HG03139 (cell line): ENCODE data around the gene DCDC2C.
A peak's percentile ranks its signal among the peaks of the same experiment; 100 is the strongest.

Experiments
- ATAC-seq: cut with Tn5 transposase; IDR thresholded peaks from one replicate; pipeline ENCODE4 v1.9.1; 2021; ENCODE audit not compliant: unreplicated experiment

Gene DCDC2C

DNA sequence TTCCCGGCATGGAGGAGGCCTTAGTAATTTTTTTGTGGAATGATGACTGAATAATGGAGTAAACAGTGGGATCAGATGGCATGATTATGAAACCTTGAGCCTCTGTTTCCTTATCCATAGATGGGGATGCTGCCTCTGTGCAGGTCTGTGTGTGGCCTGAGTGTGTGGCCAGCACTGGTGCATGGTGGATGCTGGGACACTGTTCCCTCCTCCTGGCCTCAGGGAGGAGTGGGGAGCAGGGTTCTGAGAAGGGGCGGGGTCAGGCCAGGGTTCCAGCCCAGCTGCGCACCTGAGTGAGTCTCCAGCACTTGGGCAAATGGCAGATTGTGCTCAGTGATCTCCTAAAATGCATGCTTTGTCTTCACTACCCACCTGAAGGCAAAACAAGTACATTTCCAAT, 66.4 kb downstream of the DCDC2C start:
- ATAC-seq = no peak

DNA sequence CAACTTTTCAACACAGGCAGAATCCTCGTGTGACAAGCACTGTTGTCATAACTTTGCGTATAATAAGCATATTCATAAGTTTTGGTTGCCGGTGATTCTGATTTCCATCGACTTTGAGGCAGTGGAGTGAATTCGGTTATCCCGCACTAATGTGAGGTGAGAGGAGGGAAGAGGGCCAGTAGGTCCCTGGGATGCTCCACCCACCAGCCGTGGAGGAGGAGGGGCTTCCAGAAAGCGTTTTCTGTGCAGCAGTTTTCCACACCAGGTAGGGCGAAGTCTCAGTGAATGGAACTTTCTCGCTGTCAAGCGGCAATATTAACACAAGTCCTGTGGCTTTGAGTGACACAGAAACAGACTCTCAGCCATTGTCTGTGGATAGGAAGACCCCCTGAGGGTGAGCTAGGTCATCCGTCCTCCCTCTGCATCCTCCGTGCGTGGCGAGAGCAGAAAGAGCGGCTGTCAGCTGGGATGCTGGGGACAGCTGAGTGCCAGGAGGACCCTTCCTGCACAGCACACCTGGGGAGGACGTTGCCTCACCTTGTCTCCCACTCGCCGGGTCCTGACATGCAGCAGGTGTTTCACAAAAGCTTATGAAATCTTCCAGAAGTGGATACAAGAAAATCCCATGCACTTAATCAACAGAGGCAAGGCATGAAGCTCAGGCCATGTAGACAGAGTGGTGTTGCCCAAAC, 67.5 kb downstream of the DCDC2C start:
- no peak for ATAC-seq

DNA sequence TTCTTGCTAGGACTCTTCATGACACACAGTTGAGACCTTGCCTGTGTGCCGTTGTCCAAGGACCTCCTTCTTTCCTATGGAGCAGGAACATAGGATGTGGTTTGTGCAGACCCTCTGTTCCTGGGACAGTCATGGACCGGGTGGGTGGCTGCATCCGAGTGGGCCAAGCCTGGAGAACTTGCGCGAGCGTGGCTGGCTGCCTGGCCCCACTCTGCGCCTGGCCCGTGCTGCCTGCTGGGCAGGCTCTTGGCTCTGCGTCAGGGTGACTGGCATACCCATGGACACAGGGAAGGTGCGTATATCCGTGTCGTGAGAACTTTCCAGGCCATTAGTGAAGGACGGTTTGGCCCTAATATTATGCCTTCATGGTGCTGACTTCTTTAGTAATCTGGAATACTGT, 68.2 kb downstream of the DCDC2C start:
- no peak for ATAC-seq

DNA sequence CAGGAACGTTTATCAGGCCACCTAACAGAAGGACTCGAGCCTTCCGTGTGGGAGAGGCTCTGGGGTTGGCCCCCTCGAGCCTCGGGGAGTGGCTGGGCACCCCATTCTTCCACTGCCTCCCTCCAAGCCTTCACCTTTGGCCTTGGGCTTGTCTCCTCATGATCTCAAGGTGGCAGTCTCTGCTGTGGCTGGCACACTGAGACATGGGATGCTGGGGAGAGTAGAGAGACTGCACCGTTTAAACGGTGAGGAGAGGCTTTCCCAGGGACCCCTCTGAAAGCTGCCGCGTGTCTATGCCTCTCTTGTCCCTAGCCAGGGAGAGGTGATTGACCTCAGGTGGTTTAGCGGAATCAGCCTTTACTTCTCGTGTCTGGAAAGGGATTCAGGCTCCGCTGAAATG, 71.0 kb downstream of the DCDC2C start:
- no peak for ATAC-seq

DNA sequence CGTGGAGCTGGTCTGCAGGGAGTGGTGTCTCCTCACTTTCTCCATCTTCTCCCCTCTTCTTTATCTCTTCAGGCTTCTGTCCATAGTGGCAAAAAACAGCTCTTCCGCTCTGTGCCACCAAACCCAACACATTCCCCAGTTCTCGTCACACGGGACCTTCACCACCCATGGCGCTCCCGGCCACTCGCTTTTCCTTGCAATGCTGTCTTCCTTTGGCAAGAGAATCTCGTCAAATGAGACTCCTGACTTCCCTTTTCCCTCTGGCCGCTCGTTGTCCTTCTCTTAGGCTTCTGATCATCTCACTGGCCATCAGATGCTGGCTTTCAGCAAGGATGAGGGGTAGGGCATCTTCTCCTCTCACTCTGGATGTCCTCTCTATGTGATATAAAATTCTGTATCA, 72.9 kb downstream of the DCDC2C start:
- ATAC-seq = no peak

DNA sequence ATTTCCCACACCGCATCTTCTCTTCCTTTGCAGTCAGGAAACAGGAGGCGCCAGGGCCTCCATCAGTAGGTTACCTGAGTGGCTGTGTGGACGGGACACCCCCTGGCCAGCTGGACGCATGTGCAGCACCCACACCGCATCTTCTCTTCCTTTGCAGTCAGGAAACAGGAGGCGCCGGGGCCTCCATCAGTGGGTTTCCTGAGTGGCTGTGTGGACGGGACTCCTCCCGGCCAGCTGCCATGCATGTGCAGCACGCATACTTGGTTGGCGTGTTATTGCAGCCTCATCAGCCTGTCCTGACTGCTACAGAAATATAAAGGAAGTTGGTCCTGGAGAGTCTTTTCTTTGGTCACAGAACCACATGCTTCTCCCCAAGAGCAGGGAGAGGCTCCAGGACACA, 74.6 kb downstream of the DCDC2C start:
- ATAC-seq = no peak

DNA sequence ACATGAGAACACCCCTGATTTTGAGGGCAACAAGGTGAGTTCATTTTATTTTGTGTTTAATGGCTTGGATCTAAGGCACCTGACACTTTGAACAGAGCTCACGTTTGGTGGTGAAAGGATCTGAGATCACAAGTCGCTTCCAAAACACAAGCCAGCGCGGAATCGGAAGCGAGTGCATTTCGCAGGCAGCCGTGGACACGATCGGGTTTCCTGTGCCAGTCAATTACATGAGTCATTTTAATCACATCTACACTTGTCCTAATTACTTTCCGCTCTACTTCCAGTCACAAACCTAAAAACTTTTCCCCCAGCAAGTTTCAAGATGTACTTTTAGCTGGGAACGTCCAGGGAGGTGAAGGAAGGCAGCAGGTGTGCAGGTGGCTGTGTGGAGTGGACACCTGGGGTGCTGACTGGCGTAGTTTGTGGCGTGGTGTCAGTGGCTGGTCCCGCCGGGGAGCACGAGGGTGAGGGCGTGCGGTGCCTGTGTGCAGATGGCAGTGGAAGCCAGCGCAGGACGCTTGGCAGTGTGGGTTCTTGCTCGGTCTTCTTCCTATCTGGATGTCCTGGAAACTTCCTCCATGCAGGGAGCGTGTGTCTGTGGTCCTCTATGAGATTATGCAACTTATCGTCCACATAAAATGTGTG, 75.6 kb downstream of the DCDC2C start:
- no peak for ATAC-seq

DNA sequence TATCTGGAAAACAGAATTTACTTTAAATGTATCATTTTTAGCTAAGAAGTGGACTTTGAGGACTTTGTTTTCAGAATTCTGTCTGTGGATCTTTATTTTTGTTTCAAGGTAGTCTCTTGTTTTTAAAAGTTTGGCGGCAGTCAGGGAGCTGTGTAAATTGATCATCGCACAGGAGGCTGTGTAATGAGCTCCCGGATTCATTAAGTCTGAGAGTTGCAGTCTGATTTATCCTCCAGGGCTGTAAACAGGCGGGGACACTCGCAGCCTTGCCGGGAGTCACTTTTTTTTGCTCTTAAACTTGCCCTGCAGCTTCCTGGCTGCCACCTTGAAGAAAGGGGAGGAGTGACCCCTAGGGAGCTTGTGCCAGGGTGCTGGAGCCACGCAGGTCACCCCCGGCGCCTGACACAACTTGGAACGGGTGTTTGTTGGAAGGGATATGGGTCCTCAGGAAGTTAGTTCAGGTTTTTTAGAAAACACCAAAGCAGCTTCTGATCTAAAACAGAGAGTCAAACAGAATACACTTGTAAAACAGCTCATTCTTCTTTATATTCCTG, 76.2 kb downstream of the DCDC2C start:
- no peak for ATAC-seq

DNA sequence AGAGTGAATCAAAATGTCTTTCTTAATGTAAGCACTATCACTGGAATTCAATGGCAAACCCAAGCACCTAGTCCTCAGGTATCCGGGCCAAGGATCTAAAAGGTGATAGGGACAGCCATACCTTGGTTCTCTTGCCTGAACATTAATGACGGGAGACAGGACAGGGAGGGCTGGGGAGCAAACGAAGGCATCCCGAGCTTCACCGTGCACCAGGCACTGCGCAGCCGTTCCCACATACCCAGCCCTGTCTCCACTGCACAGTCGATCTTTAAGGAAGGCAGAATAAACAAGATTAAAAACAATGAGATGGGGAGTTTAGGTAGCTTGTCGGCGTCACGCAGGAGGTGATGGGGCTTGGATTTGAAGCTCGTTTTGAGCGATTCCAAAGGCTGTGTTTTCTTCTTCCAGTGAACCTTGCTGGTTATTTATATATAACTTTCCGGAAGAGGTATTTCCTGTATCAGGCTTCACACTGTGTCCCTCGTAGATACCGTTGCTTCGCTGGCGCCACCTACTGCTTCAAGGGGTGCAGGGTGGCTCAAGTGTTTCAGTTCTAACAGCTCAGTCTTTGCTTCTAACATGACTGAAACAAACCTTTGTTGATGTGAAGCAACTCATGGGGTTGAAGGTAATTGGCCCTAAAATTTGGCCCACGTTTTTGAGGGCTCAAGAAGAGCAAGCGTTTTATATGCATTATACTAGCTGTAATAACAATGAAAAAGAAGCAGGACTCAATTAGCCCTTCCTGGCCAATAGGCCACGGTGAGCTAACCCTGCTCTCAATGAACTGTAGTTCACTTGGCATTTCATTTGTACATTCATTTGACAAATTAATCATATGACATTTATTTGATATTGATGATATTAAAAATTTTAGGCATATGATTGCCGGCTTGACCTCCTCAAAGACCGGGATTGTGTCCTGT, 77.4 kb downstream of the DCDC2C start:
- peak; percentile 96 for ATAC-seq

DNA sequence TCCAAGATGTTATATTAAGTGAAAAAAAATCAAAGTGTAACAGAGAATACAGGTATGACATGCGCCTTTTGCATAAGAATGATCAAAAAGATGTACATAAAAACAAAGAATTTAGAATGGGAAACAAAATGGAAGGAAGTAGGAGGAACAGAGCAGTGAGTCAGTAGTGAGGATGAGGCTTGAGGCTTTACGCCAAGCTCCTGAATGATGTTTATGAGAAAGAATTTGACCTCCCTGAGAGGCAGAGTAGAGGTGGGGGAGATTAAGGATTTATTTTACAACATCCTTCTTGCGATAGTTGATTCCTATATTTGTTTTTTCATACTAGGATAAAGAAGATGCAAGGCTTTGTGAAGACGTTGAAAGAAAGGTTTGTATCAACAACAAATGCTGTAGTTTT, 81.4 kb downstream of the DCDC2C start:
- ATAC-seq = no peak

DNA sequence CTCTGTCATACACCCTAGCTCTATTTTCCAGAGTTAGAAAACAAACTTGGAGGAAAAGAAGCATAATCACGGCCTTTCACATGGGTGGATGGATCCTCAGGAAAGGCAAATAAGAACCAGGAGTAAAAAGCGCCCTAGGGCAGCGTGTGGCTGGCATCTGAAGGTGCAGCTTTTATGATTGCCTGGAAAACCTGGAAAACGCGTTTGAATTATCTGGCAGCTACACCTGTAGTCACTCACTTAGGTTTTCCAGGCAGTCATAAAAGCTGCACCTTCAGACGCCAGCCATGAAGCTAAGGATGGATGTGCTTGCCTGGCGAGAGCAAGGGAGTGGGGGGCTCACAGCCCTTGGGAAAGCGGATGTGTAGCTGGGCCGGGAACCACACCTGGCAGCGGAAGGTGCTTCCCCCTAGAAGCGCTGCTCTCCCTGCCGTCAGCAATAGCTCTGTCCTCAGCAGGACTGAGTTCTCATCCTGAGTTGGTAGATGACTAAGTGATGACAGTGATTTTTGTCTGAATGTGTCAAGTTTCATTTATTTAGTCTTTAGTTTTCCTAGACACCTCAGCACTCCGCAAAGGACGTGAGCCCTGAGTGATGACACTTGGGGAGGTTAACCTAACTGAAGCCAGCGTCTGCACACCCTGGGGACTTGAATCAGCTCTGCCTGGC, 82.0 kb downstream of the DCDC2C start:
- ATAC-seq = no peak

DNA sequence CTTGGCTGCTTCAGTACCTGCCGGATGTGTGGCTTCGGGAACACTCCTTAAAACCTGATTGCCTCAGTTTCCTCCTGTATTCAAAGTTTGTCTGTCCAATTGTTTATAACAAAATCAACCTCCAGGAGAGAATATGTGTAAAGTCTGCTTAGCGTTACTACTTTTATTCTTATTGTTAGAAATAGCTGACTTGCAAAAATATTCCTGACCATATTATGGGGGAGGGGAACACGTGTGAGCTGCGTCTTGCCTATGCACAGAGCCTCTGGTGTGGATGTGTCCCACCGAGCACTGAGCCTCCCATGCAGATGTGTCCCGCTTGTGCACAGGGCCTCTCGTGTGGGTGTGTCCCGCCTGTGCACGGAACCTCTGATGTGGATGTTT, 82.5 kb downstream of the DCDC2C start:
- no peak for ATAC-seq

DNA sequence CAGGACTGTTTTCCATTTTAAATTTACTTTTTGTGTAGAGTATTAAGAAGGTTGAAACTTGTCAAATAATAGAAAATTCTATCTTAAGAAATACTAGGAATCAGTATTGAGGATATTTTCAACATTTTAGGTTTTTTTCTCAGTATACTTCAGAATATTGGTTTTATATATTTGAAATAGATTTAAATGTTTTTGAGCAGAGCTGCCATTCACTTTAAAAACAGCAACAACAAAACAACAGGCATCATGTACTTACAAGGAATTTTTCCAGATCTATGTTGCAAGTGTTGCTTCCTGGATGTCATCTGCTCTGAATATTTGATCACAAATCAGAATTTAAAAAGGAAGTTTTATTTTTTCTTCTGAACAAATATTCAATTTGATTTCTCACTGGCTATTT, 84.4 kb downstream of the DCDC2C start:
- ATAC-seq = no peak

DNA sequence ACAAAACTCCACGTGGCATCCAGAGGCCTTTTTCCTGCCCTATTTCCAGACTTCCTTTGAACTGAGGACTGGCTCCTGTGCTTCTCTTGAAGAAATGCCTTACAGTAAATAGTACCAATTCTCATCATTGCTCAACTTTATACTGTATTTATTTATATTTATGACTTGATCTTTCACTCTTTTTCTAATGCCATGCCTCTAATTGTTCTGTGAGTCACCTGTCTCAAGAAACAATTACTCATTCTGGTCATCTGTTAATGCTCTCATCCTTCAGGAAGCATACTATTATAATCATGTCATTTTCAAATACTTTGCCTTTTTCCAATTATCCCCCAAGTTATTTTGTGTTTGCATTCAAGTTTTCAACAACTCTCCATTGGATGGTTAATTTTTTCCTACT, 85.9 kb downstream of the DCDC2C start:
- ATAC-seq = no peak

DNA sequence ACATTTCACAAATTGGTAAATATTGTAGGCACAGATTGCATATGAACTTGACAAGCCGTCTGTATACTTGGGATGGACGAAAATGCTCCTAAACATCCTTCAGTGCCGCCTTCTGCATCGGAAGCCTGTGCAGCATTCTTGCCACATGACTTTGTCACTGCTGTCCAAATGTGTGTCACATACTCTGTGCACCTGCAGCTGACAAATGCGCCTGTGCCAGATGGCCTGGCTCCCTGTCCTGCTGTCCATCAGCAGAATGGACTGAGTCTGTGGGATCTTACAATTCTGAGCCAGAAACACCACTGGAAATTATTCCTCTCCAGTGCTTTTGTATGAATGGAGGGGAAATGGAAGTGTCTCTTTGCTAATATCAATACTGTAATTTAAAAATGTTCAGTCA, 89.9 kb downstream of the DCDC2C start:
- ATAC-seq = no peak

DNA sequence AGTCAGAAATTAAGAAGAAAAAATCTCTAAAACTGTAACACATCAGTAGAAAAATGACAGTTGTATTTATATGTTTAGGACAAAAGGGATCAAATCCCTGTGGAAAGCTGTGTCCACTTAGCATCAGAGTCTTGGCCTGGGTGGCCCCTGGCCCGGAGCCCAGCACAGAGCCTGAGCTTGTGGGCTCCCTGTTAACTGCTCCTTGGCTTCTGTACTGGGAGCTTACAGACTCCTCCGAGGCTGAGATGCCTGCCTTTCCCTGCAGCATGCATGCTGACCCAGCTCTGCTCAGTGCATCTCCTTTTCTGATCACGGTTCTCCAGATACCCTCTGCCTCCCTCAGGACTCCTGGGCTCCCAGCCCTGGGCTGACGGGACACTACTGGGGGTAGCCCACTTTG, 98.1 kb downstream of the DCDC2C start:
- ATAC-seq = no peak

DNA sequence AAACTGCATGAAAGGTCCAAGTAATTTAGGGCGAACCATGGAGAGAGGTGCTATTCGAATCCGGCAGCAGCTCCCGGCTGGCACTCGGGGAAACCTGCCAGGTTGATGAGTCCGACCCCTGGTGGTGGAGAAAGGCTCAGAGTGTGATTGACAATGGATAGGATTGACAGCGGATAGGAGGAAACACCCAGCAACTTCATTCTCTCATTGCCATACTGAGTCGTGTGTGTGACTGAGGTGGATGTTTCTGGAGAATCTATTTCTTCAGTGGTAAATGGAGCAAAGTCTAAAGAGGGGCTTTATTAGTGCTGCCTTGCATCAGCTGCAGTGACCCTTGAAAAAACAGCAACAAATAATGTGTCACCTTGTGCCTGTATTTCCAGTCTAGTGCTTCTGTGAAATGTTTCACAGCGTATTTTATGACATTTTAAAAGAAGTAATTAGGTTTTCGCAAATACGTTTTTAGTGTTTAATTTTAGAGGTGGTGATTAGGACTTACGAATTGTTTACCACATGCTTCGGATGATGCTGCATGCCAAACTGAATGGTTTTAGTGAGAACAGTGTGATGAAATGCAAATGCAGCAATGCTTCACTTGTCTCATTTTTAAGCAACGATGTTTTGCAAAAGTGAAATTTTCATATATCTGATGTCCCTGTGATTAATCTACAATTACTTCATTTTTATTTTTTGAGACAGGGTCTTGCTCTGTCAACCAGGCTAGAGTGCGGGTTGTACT, 102.0 kb downstream of the DCDC2C start:
- ATAC-seq = no peak

DNA sequence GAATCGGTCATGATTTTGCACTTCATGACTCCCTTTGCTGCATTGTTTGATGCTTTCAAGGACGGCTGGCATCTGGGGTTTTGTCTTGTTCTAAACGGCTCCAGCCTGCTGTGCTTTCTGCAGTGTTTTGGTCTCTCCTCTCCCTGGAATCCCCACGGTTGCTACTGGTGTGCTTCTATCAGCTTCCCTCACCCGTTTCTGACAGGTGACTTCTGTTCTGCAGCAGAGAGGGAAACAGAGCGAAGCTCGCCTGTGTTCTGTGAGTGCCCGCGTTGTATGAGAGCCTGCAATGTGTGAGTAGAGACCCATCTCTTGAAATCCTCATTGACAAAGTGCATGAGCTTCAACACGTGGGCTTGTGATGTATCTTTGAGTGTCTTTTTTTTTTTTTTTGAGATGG, 102.8 kb downstream of the DCDC2C start:
- ATAC-seq = no peak

DNA sequence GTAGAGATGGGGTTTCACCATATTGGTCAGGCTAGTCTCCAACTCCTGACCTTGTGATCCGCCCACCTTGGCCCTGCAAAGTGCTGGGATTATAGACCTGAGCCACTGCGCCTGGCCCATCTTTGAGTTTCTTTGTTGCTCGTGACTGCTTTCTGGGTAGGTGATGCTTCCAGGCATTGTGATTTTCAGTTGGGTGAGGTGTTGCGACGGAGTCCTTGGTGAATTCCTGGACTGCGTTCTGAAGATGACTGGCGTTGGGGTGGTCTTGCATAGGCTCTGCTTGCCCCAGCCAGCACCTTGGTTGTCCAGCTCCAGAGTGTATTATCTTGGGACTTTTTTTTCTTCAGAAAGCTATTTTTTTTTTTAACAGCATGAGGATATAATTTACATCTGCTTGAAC, 103.4 kb downstream of the DCDC2C start:
- ATAC-seq = no peak

DNA sequence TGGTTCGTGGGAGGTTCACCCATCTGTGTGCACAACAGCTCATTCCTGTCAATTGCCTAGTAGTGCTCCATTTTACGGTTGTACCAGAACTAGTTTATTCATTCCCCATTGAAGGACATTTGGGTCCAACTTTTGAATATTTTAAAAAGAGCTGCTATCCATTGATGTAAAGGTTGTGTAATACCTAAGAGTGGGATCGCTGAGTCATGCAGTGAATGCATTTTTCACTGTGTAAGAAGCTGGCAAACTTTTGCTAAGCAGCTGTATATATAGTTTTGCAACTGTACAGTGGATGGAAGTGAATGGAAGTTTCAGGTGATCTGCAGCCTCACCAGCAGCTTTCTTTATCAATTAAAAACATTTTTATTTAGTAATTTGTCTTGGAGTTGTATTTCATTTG, 104.5 kb downstream of the DCDC2C start:
- no peak for ATAC-seq
